Measurements from ENCODE around the gene TMEM171. TPM values are rescaled to one million over a fixed set of nuclear protein-coding genes. Genes with fewer than 3 reads are reported as not detected.
A peak's percentile ranks its signal among the peaks of the same experiment; 100 is the strongest.

TMEM171 gene
- total RNA-seq, 2 donors from 2014 or later: 77.4 to 104 TPM

GRCh38 chr5:73117088-73117740, 3.2 kb upstream of the TMEM171 start:
- intact Hi-C loops (cut with DNase I, micrococcal nuclease): no loop called here
- no peak for DNase-seq
- no peak for ATAC-seq

- intact Hi-C loops (cut with DNase I, micrococcal nuclease): no loop called here
- DNase-seq: peak; percentile 59 to 80
- ATAC-seq: peak; percentile 70
Measured at GRCh38 chr5:73118391-73118973, 1.9 kb upstream of the TMEM171 start.

- intact Hi-C loops (cut with DNase I, micrococcal nuclease): no loop called here
- DNase-seq: peak; percentile 71 to 86
Measured at GRCh38 chr5:73119451-73120157, 771 bp upstream of the TMEM171 start.

GRCh38 chr5:73121119-73121463, 716 bp downstream of the TMEM171 start:
- no peak for DNase-seq
- intact Hi-C loops (cut with DNase I, micrococcal nuclease): no loop called here
- ATAC-seq: no peak

More at GRCh38 chr5:73119451-73120157, 771 bp upstream of the TMEM171 start:
- ATAC-seq: peak; percentile 57

GRCh38 chr5:73122875-73123810, 2.8 kb downstream of the TMEM171 start:
- no peak for DNase-seq
- no peak for ATAC-seq
- intact Hi-C loops (cut with DNase I, micrococcal nuclease): no loop called here

GRCh38 chr5:73125289-73125688, 4.9 kb downstream of the TMEM171 start:
- DNase-seq: peak; percentile 53 to 64
- intact Hi-C loops (cut with DNase I, micrococcal nuclease): no loop called here
- ATAC-seq: peak; percentile 67

GRCh38 chr5:73126381-73126780, 6.0 kb downstream of the TMEM171 start:
- intact Hi-C loops (cut with DNase I, micrococcal nuclease): no loop called here
- DNase-seq: no peak
- peak; percentile 8 for ATAC-seq

GRCh38 chr5:73126957-73127356, 6.6 kb downstream of the TMEM171 start:
- intact Hi-C loops (cut with DNase I, micrococcal nuclease): no loop called here
- DNase-seq (no peak), ATAC-seq (no peak)

GRCh38 chr5:73129143-73129542, 8.8 kb downstream of the TMEM171 start:
- DNase-seq (no peak), ATAC-seq (peak; percentile 18)
- intact Hi-C loops (cut with DNase I, micrococcal nuclease): no loop called here

- ATAC-seq (no peak), DNase-seq (no peak)
- intact Hi-C loops (cut with DNase I, micrococcal nuclease): no loop called here
Measured at GRCh38 chr5:73130811-73131210, 10.4 kb downstream of the TMEM171 start.

- ATAC-seq (peak; percentile 61), DNase-seq (no peak)
- intact Hi-C loops (cut with DNase I, micrococcal nuclease): no loop called here
Measured at GRCh38 chr5:73131711-73132425, 11.5 kb downstream of the TMEM171 start.

GRCh38 chr5:73132759-73133158, 12.4 kb downstream of the TMEM171 start:
- ATAC-seq (no peak), DNase-seq (no peak)
- intact Hi-C loops (cut with DNase I, micrococcal nuclease): no loop called here

GRCh38 chr5:73135021-73135420, 14.6 kb downstream of the TMEM171 start:
- ATAC-seq (no peak), DNase-seq (no peak)
- intact Hi-C loops (cut with DNase I, micrococcal nuclease): no loop called here

- peak; percentile 14 for ATAC-seq
- no peak for DNase-seq
- intact Hi-C loops (cut with DNase I, micrococcal nuclease): no loop called here
Measured at GRCh38 chr5:73135429-73136054, 15.2 kb downstream of the TMEM171 start.

- ATAC-seq (no peak), DNase-seq (no peak)
- intact Hi-C loops (cut with DNase I, micrococcal nuclease): no loop called here
Measured at GRCh38 chr5:73136055-73136562, 15.7 kb downstream of the TMEM171 start.

- DNase-seq: no peak
- intact Hi-C loops (cut with DNase I, micrococcal nuclease): no loop called here
- no peak for ATAC-seq
Measured at GRCh38 chr5:73137563-73138530, 17.5 kb downstream of the TMEM171 start.

- no peak for DNase-seq
- ATAC-seq: peak; percentile 83
- intact Hi-C loops (cut with DNase I, micrococcal nuclease): no loop called here
Measured at GRCh38 chr5:73139485-73139884, 19.1 kb downstream of the TMEM171 start.

Data from left colon (tissue), 2 donors.